Liver (tissue), 9 donors: ENCODE data around the gene CAPN7. TPM values are rescaled to one million over a fixed set of nuclear protein-coding genes. Genes with fewer than 3 reads are reported as not detected.

Source experiments
- DNase-seq: peaks from one replicate; pipeline ENCODE4 v3.0.0-alpha.2; 2017; ENCODE audit warnings: low spot score
- H3K27ac ChIP-seq, 2 donors: one replicate each; pipeline ENCODE4 v1.7.0; 2013; ENCODE audit warnings: inconsistent platforms in 2 of 2, low read length in 2 of 2, control low read depth in 1 of 2, low read depth in 1 of 2, mild to moderate bottlenecking in 1 of 2
- H3K27me3 ChIP-seq, 4 donors: one replicate each; pipeline versions ENCODE4 v1.6.1 to v1.7.0; 2013; ENCODE audit warnings: low read length in 3 of 4, inconsistent platforms in 1 of 4, mild to moderate bottlenecking in 1 of 4, moderate library complexity in 1 of 4; ENCODE audit not compliant: control insufficient read depth in 4 of 4, insufficient read depth in 4 of 4
- H3K36me3 ChIP-seq, 4 donors: one replicate each; pipeline versions ENCODE4 v1.6.1 to v1.7.0; 2013; ENCODE audit warnings: low read length in 3 of 4, mild to moderate bottlenecking in 3 of 4, low read depth in 1 of 4, moderate library complexity in 1 of 4; ENCODE audit not compliant: control insufficient read depth in 4 of 4, insufficient read depth in 3 of 4
- H3K4me1 ChIP-seq, 4 donors: one replicate each; pipeline versions ENCODE4 v1.6.1 to v1.7.0; 2013; ENCODE audit warnings: low read length in 3 of 4, mild to moderate bottlenecking in 3 of 4, moderate library complexity in 1 of 4; ENCODE audit not compliant: control insufficient read depth in 4 of 4, insufficient read depth in 4 of 4
- H3K4me3 ChIP-seq, 3 donors: one replicate each; pipeline versions ENCODE4 v1.6.1 to v1.7.0; 2013; ENCODE audit warnings: low read length in 3 of 3, control low read depth in 1 of 3, low read depth in 1 of 3, mild to moderate bottlenecking in 1 of 3
- H3K9ac ChIP-seq, 2 donors: one replicate each; pipeline ENCODE4 v1.7.0; 2013; ENCODE audit warnings: low read length in 2 of 2, mild to moderate bottlenecking in 2 of 2, moderate library complexity in 2 of 2, control low read depth in 1 of 2, low read depth in 1 of 2
- H3K9me3 ChIP-seq, 4 donors: one replicate each; pipeline versions ENCODE4 v1.6.1 to v1.7.0; 2013; ENCODE audit warnings: low read length in 3 of 4; ENCODE audit not compliant: control insufficient read depth in 4 of 4
- CTCF ChIP-seq: fragments of 150-350 bp; IDR thresholded peaks from 2 replicates; pipeline ENCODE4 v1.5.1; 2017; ENCODE audit warnings: improper control_type of control experiment, low read depth, low read length; ENCODE audit not compliant: missing input control
- EGR1 ChIP-seq, 2 donors: IDR thresholded peaks; 2 replicates each; pipeline ENCODE4 v1.6.1; 2016 to 2018; ENCODE audit warnings: antibody characterized with exemption in 2 of 2, low read depth in 2 of 2
- FOXA2 ChIP-seq: IDR thresholded peaks from 2 replicates; pipeline ENCODE4 v1.6.1; 2016; ENCODE audit warnings: antibody characterized with exemption
- HNF4A ChIP-seq, 2 donors: conservative IDR thresholded peaks; 2 replicates each; pipeline ENCODE4 v1.6.1; 2016; ENCODE audit warnings: antibody characterized with exemption in 2 of 2, mild to moderate bottlenecking in 2 of 2
- NR2F2 ChIP-seq: IDR thresholded peaks from 2 replicates; pipeline ENCODE4 v1.6.1; 2016; ENCODE audit warnings: antibody characterized with exemption
- SP1 ChIP-seq: IDR thresholded peaks from 2 replicates; pipeline ENCODE4 v1.6.1; 2018; ENCODE audit warnings: antibody characterized with exemption, mild to moderate bottlenecking
- TAF1 ChIP-seq: conservative IDR thresholded peaks from 2 replicates; pipeline ENCODE4 v1.6.1; 2016; ENCODE audit warnings: antibody characterized with exemption, mild to moderate bottlenecking
- YY1 ChIP-seq: IDR thresholded peaks from 2 replicates; pipeline ENCODE4 v1.6.1; 2016; ENCODE audit warnings: antibody characterized with exemption, mild to moderate bottlenecking
- WGBS: extraction: QIAGEN DNeasy Blood & Tissue Kit; methylation state at CpG from one replicate; pipeline ENCODE4 v1.1.7; 2013; 5-methylcytosine and 5-hydroxymethylcytosine counted together
- polyA plus RNA-seq, 2 donors: library from polyadenylated mRNA; stranded (reverse) in 1 of 2; unstranded in 1 of 2; fragments of 200-250 nt in 1 of 2; fragments of >200 nt in 1 of 2; fragmentation: Nextera tagmentation in 1 of 2; extraction: Ambion mirVana in 1 of 2; gene quantifications; one replicate each; pipeline versions ENCODE4 v1.2.1 to v1.2.3, GENCODE V29; 2013 to 2015
- total RNA-seq, 2 donors: library from RNA; depleted of rRNA; stranded (reverse); fragments of >200 nt; gene quantifications; one replicate each; pipeline ENCODE4 v1.2.3, GENCODE V29; 2014
- TF ChIP-seq, protein P1 (sequence below): IDR thresholded peaks from 2 replicates; pipeline ENCODE4 v1.6.1; 2016; ENCODE audit warnings: antibody characterized with exemption, mild to moderate bottlenecking
- TF ChIP-seq, protein P2 (sequence below): IDR thresholded peaks from 2 replicates; pipeline ENCODE4 v1.6.1; 2016; ENCODE audit warnings: antibody characterized with exemption
- TF ChIP-seq, protein P3 (sequence below): IDR thresholded peaks from 2 replicates; pipeline ENCODE4 v1.6.1; 2016; ENCODE audit warnings: antibody characterized with exemption
- donor health status: healthy.
- donor health status: healthy.
- donor health status: healthy.
- donor health status: healthy.
- donor health status: healthy.

Gene CAPN7
- total and polyA plus RNA-seq, 4 donors, result 9.5 to 41.9 (median 17.9) TPM

- TF ChIP-seq, protein P1, sequence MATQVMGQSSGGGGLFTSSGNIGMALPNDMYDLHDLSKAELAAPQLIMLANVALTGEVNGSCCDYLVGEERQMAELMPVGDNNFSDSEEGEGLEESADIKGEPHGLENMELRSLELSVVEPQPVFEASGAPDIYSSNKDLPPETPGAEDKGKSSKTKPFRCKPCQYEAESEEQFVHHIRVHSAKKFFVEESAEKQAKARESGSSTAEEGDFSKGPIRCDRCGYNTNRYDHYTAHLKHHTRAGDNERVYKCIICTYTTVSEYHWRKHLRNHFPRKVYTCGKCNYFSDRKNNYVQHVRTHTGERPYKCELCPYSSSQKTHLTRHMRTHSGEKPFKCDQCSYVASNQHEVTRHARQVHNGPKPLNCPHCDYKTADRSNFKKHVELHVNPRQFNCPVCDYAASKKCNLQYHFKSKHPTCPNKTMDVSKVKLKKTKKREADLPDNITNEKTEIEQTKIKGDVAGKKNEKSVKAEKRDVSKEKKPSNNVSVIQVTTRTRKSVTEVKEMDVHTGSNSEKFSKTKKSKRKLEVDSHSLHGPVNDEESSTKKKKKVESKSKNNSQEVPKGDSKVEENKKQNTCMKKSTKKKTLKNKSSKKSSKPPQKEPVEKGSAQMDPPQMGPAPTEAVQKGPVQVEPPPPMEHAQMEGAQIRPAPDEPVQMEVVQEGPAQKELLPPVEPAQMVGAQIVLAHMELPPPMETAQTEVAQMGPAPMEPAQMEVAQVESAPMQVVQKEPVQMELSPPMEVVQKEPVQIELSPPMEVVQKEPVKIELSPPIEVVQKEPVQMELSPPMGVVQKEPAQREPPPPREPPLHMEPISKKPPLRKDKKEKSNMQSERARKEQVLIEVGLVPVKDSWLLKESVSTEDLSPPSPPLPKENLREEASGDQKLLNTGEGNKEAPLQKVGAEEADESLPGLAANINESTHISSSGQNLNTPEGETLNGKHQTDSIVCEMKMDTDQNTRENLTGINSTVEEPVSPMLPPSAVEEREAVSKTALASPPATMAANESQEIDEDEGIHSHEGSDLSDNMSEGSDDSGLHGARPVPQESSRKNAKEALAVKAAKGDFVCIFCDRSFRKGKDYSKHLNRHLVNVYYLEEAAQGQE, result no peak
Observed at GRCh38 chr3:15214758-15215157, 8.7 kb downstream of the CAPN7 start (continued).

- Histone ChIP-seq H3K9me3 (no peaks in the 10 kb centered on the region), H3K4me1 (peaks cover 0 to 4% (median 1%) of the 10 kb centered on the region in 4 donors), H3K27ac (no peak overlapping the region), H3K36me3 (peaks cover 10 to 60% (median 36%) of the 10 kb centered on the region in 4 donors), H3K27me3 (no peaks in the 10 kb centered on the region), H3K4me3 (no peak overlapping the region), H3K9ac (no peak overlapping the region)
- DNase-seq, result no peak
- TF ChIP-seq YY1, result no peak
- no peak for TF ChIP-seq CTCF
- TF ChIP-seq NR2F2, result no peak
- TF ChIP-seq, protein P2, sequence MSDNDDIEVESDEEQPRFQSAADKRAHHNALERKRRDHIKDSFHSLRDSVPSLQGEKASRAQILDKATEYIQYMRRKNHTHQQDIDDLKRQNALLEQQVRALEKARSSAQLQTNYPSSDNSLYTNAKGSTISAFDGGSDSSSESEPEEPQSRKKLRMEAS, result no peak
- no peak for TF ChIP-seq EGR1 (IDR thresholded peaks at IDR 0.05; ENCODE audit: low read depth in 2 of 2)
- TF ChIP-seq, protein P3, sequence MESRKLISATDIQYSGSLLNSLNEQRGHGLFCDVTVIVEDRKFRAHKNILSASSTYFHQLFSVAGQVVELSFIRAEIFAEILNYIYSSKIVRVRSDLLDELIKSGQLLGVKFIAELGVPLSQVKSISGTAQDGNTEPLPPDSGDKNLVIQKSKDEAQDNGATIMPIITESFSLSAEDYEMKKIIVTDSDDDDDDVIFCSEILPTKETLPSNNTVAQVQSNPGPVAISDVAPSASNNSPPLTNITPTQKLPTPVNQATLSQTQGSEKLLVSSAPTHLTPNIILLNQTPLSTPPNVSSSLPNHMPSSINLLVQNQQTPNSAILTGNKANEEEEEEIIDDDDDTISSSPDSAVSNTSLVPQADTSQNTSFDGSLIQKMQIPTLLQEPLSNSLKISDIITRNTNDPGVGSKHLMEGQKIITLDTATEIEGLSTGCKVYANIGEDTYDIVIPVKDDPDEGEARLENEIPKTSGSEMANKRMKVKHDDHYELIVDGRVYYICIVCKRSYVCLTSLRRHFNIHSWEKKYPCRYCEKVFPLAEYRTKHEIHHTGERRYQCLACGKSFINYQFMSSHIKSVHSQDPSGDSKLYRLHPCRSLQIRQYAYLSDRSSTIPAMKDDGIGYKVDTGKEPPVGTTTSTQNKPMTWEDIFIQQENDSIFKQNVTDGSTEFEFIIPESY, result no peak
- no peak for TF ChIP-seq TAF1
- WGBS, result 83% methylated on average over 2 of the region's 2 CpGs
Observed at GRCh38 chr3:15215996-15216395, 9.9 kb downstream of the CAPN7 start.

DNA sequence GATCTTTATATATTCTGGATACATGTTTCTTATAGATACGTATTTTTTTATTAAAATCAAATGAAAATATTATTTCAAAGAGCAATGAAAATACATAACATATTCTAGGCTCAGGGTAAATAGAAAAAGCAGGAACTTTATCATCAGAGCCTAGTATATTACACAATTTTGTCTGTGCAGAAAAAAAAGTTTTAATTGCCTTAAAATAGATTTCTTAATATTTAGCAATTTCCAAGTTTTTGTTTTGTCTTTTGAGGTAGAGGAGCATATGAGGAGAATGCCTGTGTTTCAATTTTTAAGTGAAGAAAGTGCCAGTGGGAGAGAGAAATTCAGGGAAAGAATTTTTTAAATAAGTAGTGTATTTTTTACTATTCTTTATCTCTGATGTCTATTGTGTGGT is 10.5 kb downstream of the CAPN7 start:
- TF ChIP-seq YY1 (no peak), TAF1 (no peak), SP1 (no peak), HNF4A (conservative IDR thresholded peaks at IDR 0.05) (no peak), FOXA2 (no peak)
- TF ChIP-seq, protein P1, result no peak
- Histone ChIP-seq H3K27ac (no peak overlapping the region), H3K9ac (no peak overlapping the region), H3K4me3 (no peak overlapping the region), H3K27me3 (no peaks in the 10 kb centered on the region), H3K4me1 (peaks cover 0 to 4% (median 1%) of the 10 kb centered on the region in 4 donors), H3K9me3 (no peaks in the 10 kb centered on the region), H3K36me3 (peaks cover 11 to 58% (median 38%) of the 10 kb centered on the region in 4 donors)
- no peak for DNase-seq
- 98% methylated on average over 1 of the region's 1 CpG for WGBS
